GM18867 (cell line): ENCODE measurements around the gene PKD1.

Experiments
- ATAC-seq: cut with Tn5 transposase; IDR thresholded peaks from one replicate; pipeline ENCODE4 v1.9.1; 2021; ENCODE audit warnings: mild to moderate bottlenecking, moderate library complexity; ENCODE audit not compliant: unreplicated experiment

PKD1 gene

DNA sequence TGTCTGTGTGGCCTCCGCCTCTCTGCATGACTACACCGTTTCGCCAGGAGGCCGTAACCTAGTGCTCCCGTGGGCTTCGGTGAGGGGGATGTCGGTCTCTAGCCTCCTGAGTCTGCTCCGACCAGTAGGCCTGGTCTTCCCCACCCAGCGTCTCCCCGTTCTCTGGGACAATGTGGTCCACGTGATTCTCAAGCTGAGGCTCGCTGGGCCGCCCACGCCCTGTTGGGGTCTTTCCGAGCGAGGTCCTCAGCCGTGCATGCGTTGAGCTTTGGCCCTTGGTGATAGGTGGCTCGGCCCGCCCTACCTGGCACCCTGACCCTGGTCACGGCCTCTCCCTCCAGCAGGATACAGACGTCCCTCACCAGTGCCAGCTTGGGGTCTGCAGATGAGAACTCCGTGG lies 57.0 kb downstream of the PKD1 start:
- ATAC-seq = no peak

- no peak for ATAC-seq
Observed at GRCh38 chr16:2078096-2078495, 57.6 kb downstream of the PKD1 start.

- no peak for ATAC-seq
Observed at GRCh38 chr16:2077696-2078095, 58.0 kb downstream of the PKD1 start.

DNA sequence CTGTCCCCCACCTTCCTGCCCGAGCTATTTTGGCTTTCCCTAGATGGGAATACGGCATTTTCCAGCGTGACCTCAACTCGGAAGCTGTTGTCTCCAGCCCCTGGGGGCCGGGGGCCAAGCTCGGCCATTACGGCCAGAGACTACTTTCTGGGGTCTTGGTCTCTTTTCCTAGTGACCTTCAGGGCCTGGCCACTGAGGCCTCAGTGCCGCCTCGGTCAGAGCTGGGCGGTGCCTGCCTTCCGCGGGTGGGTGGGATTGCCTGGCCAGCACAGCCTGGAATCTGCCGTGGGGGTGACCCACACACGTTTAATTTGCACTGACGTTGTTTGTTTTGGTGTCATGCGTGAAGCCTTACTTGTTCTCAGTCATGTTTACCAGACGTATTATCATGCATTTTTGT lies 58.7 kb downstream of the PKD1 start:
- ATAC-seq = no peak

- ATAC-seq = no peak
Observed at GRCh38 chr16:2076072-2076865, 59.4 kb downstream of the PKD1 start.

- no peak for ATAC-seq
Observed at GRCh38 chr16:2075631-2076030, 60.1 kb downstream of the PKD1 start.

GRCh38 chr16:2074071-2074470 lies 61.6 kb downstream of the PKD1 start:
- ATAC-seq = no peak

GRCh38 chr16:2072926-2073325 lies 62.8 kb downstream of the PKD1 start:
- no peak for ATAC-seq

- no peak for ATAC-seq
Observed at GRCh38 chr16:2071454-2072202, 64.1 kb downstream of the PKD1 start.

DNA sequence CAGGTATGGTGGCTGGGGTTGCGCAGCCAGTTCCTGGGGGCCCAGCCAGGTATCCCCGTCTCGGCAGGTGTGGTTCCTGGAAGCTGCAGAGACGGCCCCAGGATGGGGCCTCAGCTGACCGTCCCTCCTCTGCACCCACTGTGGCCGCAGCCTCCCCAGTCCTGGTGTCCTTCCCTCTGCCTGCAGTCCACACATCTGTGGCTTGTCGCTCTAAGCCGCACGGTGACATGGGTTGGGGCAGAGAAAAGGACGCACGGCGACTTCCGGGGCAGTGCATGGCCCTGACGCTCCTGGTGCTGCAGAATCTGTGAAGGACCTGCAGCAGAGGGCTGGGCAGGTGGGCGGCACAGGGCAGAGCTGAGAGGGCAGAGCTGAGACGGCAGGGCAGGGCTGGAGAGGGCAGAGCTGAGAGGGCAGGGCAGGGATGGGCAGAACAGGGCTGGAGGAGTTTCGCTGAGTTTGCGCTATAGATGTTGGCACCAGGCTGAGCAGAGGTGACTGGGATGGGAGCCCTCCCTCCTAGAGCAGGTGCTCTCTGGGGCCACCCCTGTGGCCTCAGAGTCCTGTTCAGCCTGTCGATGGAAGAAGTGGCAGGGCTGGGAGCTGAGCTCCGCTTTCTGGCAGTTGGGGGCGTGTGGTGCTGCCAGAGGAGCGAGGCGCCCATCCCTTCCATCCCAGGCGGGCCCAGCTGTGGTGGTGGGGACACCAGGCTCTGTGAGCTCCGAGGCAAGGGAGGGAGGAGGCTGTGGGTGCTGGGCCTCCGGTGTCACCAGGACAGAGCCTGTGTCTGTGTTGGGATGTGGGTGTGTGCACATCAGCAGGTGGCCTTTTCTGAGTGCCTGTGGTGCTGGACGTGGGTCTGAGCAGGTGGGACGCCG lies 64.9 kb downstream of the PKD1 start:
- ATAC-seq = no peak

DNA sequence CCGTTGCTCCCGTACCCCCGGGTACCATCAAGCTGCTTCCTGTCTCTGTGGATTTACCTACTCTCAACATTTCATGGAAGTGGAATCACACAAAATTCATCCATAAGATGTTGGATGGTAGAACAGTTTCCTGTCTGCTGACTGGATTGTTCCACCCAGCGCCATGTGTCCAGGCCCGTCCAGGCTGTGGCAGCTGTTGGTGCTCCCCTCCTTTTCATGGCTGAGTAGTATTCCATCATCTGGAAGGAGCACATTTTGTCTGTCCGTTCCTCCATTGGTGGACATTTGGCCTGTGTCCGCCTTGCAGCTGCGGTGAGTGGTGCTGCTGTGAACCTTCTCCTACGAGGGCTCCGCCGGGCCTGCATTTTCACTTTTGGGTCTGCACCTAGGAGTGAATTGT lies 69.6 kb downstream of the PKD1 start:
- no peak for ATAC-seq

DNA sequence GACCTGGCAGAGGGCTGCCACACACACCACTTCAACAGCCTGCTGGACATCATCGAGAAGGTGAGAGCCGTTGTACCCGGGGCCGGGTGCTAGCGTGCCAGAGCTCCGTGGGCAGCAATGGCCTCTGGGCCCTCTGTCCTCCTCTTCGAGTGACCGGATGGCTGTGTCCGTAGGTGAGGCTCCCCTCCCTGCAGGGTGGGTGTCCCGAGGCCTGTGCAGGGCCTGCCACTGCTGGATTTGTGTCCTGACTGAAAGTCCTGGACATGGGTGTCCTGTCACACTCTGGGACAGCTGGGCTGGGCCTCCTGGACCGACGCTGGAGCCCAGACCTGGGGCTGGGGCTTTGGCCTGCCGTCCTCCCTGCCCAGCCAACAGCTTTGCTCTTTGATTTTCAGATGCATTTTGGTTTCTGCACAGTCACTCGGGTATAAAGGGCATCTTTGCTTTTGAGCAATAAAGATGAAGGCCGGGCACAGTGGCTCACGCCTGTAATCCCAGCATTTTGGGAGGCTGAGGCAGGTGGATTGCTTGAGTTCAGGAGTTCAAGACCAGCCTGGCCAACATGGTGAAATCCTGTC lies 71.2 kb downstream of the PKD1 start:
- ATAC-seq = no peak

GRCh38 chr16:2063861-2064260 lies 71.8 kb downstream of the PKD1 start:
- no peak for ATAC-seq

DNA sequence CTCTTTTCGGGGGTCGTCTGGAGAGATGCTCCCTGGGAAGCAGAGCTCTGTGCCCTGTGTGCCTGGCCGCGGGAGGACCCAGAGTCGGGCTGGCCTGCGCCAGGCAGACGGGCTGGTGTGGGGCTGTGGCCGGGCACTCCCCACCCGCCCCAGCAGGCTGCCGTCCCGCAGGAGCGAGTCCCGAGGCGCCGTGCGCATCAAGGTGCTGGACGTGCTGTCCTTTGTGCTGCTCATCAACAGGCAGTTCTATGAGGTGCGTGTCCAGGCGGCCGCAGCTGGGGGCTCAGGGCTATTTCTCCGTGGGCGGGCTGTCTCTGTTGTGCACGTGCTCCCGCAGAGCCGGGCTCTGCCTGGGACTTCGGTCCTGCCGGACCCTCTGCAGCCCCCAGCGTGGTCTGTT lies 72.9 kb downstream of the PKD1 start:
- ATAC-seq = no peak

DNA sequence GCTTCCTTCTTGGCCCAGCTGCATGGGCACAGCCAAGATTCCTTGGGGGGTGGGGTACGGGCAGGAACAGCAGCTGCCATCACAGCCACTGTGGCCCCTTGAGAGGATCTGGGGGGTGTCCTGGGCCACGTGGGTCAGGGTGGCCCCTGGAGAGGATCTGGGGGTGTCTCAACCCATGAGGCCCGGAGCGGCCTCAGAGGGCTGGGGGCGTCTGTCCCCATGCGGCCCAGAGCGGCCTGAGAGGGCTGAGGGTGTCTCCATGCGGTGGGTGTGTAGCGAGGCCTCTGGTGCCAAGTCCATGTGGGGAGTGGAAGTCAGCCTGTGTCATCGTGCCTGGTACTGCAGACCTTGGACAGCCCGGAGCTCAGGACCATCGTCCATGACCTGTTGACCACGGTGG lies 74.2 kb downstream of the PKD1 start:
- no peak for ATAC-seq

GRCh38 chr16:2061023-2061422 lies 74.7 kb downstream of the PKD1 start:
- ATAC-seq = no peak

GRCh38 chr16:2060346-2060745 lies 75.4 kb downstream of the PKD1 start:
- no peak for ATAC-seq

- ATAC-seq = no peak
Observed at GRCh38 chr16:2058872-2059271, 76.8 kb downstream of the PKD1 start.

- no peak for ATAC-seq
Observed at GRCh38 chr16:2058420-2058819, 77.3 kb downstream of the PKD1 start.

DNA sequence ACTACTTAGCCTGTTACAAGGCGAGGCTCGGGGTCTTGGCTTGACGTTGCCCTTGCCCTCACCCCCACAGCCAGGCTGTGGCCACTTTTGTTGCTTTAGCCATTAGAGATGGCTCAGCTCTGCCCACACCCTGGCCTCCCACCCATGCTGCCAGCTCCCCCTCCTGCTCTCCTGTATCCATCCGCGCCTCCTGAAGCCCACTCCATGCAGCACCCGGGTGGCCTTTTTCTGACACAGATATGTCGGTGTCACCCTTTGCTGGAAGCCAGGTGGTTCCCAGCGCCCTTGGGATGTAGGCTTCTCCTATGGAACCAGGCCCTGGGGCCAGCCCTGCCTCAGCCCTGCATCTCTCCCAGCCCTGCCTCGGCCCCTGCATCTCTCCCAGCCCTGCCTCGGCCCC lies 78.3 kb downstream of the PKD1 start:
- ATAC-seq = no peak
